HFF-Myc (cell line): ENCODE results near the gene TMEM255B.

Experiments
- DNase-seq: peaks from one replicate; pipeline ENCODE4 v3.0.0-alpha.2; 2011; ENCODE audit warnings: low read depth; ENCODE audit errors: extremely low read depth
- H3K4me3 ChIP-seq: replicated peaks from 2 replicates; pipeline ENCODE4 v1.5.1; 2011; ENCODE audit warnings: low read depth, mild to moderate bottlenecking, control low read depth, low read length
- TF ChIP-seq, protein P1 (sequence below): IDR thresholded peaks from 2 replicates; pipeline ENCODE4 v1.5.1; 2012; ENCODE audit warnings: mild to moderate bottlenecking, low read depth, low read length, control low read depth; ENCODE audit errors: missing control alignments

Gene TMEM255B

GRCh38 chr13:113855931-113856715 lies 97.1 kb downstream of the TMEM255B start:
- no peak overlapping the region for H3K4me3 ChIP-seq
- no peak for DNase-seq
- TF ChIP-seq, protein P1, sequence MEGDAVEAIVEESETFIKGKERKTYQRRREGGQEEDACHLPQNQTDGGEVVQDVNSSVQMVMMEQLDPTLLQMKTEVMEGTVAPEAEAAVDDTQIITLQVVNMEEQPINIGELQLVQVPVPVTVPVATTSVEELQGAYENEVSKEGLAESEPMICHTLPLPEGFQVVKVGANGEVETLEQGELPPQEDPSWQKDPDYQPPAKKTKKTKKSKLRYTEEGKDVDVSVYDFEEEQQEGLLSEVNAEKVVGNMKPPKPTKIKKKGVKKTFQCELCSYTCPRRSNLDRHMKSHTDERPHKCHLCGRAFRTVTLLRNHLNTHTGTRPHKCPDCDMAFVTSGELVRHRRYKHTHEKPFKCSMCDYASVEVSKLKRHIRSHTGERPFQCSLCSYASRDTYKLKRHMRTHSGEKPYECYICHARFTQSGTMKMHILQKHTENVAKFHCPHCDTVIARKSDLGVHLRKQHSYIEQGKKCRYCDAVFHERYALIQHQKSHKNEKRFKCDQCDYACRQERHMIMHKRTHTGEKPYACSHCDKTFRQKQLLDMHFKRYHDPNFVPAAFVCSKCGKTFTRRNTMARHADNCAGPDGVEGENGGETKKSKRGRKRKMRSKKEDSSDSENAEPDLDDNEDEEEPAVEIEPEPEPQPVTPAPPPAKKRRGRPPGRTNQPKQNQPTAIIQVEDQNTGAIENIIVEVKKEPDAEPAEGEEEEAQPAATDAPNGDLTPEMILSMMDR, result no peak

DNA sequence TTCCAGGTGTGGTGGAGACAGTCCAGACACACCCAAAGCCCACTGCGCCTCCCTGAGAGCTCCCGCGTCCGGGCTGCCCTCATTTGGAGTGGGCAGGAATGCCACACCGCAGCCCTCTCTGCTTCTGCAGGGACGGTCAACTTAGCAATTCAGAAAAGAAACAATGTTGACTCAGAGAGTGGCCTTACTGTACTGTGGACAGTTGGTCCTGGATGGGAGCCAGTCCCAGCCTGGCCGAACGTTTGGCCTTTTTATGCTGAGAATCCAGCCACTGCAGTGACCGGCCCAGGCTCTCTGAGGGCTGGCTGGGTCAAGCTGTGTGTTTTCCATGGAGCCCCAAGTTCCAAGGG lies 97.7 kb downstream of the TMEM255B start:
- TF ChIP-seq, protein P1, result no peak
- no peak overlapping the region for H3K4me3 ChIP-seq
- no peak for DNase-seq

- no peak overlapping the region for H3K4me3 ChIP-seq
- TF ChIP-seq, protein P1, result no peak
- no peak for DNase-seq
These were observed 98.6 kb downstream of the TMEM255B start for GRCh38 chr13:113857531-113858195.

DNA sequence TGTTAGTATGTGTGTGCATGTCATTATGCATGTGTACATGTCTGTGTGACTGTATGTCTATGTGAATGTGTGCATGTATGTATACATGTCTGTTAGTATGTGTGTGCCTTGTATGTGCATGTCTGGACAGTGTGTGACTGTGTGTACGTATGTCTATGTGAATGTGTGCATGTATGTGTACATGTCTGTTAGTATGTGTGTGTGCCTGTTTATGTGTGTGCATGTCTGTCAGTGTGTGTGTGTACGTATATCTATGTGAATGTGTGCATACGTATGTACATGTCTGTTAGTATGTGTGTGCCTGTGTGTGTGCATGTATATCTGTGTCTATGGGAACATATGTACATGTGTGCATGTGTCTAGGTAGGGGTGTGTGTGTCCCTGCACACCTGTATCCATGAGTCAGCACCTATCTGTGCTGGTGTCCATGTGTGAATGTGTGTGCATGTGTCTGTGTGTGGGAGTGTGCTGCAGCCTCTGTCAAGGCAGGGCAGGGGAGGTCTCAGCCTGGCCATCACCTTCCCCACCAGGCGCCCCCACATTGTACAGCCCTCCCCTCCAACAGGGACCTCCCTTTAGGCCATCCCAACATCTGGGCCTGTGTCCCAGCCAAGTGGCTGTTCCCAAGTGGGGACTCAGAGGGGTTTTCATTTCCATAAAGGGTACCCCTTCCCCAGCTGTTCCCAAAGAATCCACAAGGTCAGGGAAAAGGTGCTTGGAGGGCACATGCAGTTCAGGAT lies 100.5 kb downstream of the TMEM255B start:
- DNase-seq, result no peak
- H3K4me3 ChIP-seq, result no peak overlapping the region
- TF ChIP-seq, protein P1, result no peak

- H3K4me3 ChIP-seq, result 0 out of 2 replicates have a peak overlapping the region, but pooled peaks have one; percentile 77
- no peak for DNase-seq
- TF ChIP-seq, protein P1, result no peak
These were observed 101.1 kb downstream of the TMEM255B start for GRCh38 chr13:113860051-113860664.

DNA sequence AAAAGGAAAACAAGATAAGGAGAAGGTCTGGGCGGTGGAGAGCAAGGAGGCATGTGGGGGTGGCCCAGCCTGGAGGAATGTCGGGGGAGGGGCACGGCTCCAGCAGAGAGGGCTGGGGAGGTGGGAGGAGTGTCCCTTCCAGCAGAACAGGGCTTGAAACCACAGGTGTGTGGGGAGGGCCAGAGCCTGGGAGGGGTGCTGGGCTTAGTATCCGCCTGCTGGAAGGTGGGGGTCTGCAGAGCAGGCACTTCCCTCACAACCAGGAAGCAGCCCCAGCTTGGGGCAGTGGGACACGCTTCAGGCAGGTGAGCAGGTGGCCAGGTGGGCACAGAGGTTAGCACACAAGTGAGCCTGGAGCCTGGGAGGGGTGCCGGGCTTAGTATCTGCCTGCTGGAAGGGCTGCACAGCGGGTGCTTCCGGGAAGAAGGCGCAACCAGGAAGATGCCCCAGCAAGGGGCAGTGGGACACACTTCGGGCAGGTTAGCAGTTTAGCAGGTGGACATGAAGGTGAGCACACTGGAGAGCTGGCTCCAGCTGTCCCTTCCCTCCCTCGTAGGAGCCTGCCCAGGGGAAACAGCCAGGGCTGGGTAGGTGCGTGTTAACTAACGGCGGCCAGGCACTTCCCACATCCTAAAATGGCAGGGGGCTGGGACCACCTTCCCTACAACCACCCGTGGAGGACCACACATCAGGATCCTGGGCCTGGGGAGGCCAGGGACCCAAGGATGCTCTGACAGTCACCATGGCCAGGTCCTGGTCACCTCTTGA lies 101.8 kb downstream of the TMEM255B start:
- TF ChIP-seq, protein P1, result no peak
- DNase-seq, result no peak
- peak overlapping the region; percentile 77 for H3K4me3 ChIP-seq
